ENCODE measurements around the gene TSTD1.
A peak's percentile ranks its signal among the peaks of the same experiment; 100 is the strongest.
"Not testable (repeated sequence)": the region's sequence is repeated elsewhere in the genome, so short reads cannot be mapped to it uniquely, and the experiment has no call there.

The TSTD1 gene

GRCh38 chr1:161069241-161069640, 30.5 kb upstream of the TSTD1 start:
- TF ChIP-seq CTCF (IDR thresholded peaks at IDR 0.05) (no peak), ZFX (IDR thresholded peaks at IDR 0.05; ENCODE audit: borderline replicate concordance) (no peak)
- no peak overlapping the region for H3K27ac ChIP-seq

GRCh38 chr1:161068306-161069234, 29.8 kb upstream of the TSTD1 start:
- no peak overlapping the region for H3K27ac ChIP-seq
- no peak for TF ChIP-seq CTCF (IDR thresholded peaks at IDR 0.05)
- no peak for TF ChIP-seq ZFX (IDR thresholded peaks at IDR 0.05; ENCODE audit: borderline replicate concordance)

- no peak for TF ChIP-seq ZFX (IDR thresholded peaks at IDR 0.05; ENCODE audit: borderline replicate concordance)
- no peak for TF ChIP-seq CTCF (IDR thresholded peaks at IDR 0.05)
- no peak overlapping the region for H3K27ac ChIP-seq
Measured at GRCh38 chr1:161066694-161067093, 27.9 kb upstream of the TSTD1 start.

GRCh38 chr1:161065681-161066080, 26.9 kb upstream of the TSTD1 start:
- H3K27ac ChIP-seq: not testable (repeated sequence)

GRCh38 chr1:161063936-161064335, 25.2 kb upstream of the TSTD1 start:
- not testable (repeated sequence) for H3K27ac ChIP-seq

- TF ChIP-seq ZFX (IDR thresholded peaks at IDR 0.05; ENCODE audit: borderline replicate concordance): no peak
- no peak for TF ChIP-seq CTCF (IDR thresholded peaks at IDR 0.05)
- no peak overlapping the region for H3K27ac ChIP-seq
Measured at GRCh38 chr1:161061419-161061818, 22.7 kb upstream of the TSTD1 start.

GRCh38 chr1:161059293-161059692, 20.5 kb upstream of the TSTD1 start:
- H3K27ac ChIP-seq: no peak overlapping the region
- TF ChIP-seq ZFX (IDR thresholded peaks at IDR 0.05; ENCODE audit: borderline replicate concordance) (no peak), CTCF (IDR thresholded peaks at IDR 0.05) (no peak)

- TF ChIP-seq ZFX (IDR thresholded peaks at IDR 0.05; ENCODE audit: borderline replicate concordance): no peak
- TF ChIP-seq CTCF (IDR thresholded peaks at IDR 0.05): 0 out of 2 replicates have a peak, but pooled peaks have one; percentile 14
- H3K27ac ChIP-seq: no peak overlapping the region
Measured at GRCh38 chr1:161054805-161055204, 16.0 kb upstream of the TSTD1 start.
